Measurements from ENCODE around the gene S1PR3.

DNA sequence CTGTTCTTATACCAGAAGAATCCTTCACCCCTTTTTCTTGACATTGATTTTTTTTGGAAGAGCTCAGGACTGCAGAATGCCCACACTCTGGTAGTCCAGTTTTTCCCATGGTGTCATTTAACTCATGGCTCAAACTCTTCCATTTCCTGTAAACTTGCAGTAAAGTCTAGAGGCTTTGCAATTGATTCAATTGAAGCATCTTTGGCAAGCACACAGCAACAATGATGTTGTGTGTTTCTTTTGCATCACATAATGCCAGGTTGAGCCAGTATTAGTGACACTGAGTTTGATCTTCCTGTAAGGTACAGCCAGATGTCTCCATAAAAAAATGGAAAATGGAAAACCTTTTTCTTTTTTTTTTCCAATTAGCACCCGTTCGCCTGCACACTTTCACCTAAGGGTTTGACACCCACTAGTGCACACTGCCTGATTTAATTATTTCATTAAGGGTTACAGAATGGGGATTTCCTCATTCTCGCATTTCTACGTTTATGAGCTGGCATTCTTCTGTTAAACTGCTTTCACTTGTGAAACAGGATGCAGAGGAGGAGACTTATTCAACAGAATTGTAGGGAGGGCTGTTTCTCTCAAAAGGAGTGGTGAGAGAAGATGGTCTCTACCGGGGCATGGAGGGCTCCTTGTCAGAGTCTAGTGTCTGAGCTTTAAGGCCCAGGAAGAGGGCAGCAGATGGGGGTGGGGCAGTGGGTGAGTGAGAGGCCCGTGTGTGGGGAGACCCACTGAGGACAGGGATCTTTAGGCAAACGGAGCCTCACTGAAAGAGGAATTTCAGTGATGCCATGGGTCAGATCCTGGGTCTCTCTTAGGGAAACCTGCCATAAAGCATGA lies 2.2 kb upstream of the S1PR3 start:
- TF ChIP-seq, protein P1, sequence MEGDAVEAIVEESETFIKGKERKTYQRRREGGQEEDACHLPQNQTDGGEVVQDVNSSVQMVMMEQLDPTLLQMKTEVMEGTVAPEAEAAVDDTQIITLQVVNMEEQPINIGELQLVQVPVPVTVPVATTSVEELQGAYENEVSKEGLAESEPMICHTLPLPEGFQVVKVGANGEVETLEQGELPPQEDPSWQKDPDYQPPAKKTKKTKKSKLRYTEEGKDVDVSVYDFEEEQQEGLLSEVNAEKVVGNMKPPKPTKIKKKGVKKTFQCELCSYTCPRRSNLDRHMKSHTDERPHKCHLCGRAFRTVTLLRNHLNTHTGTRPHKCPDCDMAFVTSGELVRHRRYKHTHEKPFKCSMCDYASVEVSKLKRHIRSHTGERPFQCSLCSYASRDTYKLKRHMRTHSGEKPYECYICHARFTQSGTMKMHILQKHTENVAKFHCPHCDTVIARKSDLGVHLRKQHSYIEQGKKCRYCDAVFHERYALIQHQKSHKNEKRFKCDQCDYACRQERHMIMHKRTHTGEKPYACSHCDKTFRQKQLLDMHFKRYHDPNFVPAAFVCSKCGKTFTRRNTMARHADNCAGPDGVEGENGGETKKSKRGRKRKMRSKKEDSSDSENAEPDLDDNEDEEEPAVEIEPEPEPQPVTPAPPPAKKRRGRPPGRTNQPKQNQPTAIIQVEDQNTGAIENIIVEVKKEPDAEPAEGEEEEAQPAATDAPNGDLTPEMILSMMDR (conservative IDR thresholded peaks at IDR 0.05 in 1 of 2, IDR thresholded peaks at IDR 0.05 in 1 of 2; ENCODE audit: extremely low read depth in 1 of 2, insufficient read depth in 1 of 2, low read depth in 1 of 2, low read length in 2 of 2) = no peak
- no peak for TF ChIP-seq EZH2 (IDR thresholded peaks at IDR 0.05; ENCODE audit: borderline replicate concordance, low read length)
